Panc1 (cell line): ENCODE results near the gene TBC1D23. TPM values are rescaled to one million over a fixed set of nuclear protein-coding genes. Genes with fewer than 3 reads are reported as not detected.

Source experiments
- ATAC-seq: fragments of 200-7000 bp; cut with Tn5 transposase; 2 replicates; pipeline ENCODE4 v1.9.1; 2020; ENCODE audit warnings: mild to moderate bottlenecking, moderate library complexity
- BruUV-seq: library from RNA; stranded (reverse); fragments of 400-500 nt; replicated peaks from 2 replicates; lab custom pipeline; 2021; lab: Mats Ljungman, UMichigan
- CTCF ChIA-PET: fragments of 300-600 bp; sonication (Branson Sonifier 250); formaldehyde crosslinking; loops from one replicate; lab custom pipeline; 2022; ENCODE audit warnings: antibody characterized with exemption; lab: Charles Lee
- POLR2A ChIA-PET: fragments of 300-600 bp; sonication (Branson Sonifier 250); formaldehyde crosslinking; loops from one replicate; lab custom pipeline; 2022; ENCODE audit warnings: antibody characterized with exemption; lab: Charles Lee
- DNase-seq: peaks from one replicate; pipeline ENCODE4 v3.0.0-alpha.2; 2010; ENCODE audit warnings: low read depth, low spot score
- H3K27ac ChIP-seq: 2 replicates; pipeline ENCODE4 v1.5.1; 2011; ENCODE audit warnings: mild to moderate bottlenecking, low read length, inconsistent platforms
- H3K27me3 ChIP-seq: fragments of 200-500 bp; sonication (Bioruptor generic); 2 replicates; pipeline ENCODE4 v1.6.0; 2014; ENCODE audit warnings: low read length, inconsistent platforms; ENCODE audit not compliant: control insufficient read depth, insufficient read depth
- H3K36me3 ChIP-seq: fragments of 200-500 bp; sonication (Bioruptor generic); 2 replicates; pipeline ENCODE4 v1.5.1; 2014; ENCODE audit warnings: inconsistent platforms, mild to moderate bottlenecking, low read length, moderate library complexity; ENCODE audit not compliant: control insufficient read depth, insufficient read depth
- H3K4me1 ChIP-seq: 2 replicates; pipeline ENCODE4 v1.5.1; 2011; ENCODE audit warnings: inconsistent platforms, mild to moderate bottlenecking, low read length, moderate library complexity; ENCODE audit not compliant: control insufficient read depth, insufficient read depth
- H3K4me3 ChIP-seq, 2 experiments: 2 replicates each; pipeline ENCODE4 v1.5.1; 2011 to 2012; ENCODE audit warnings: low read depth in 2 of 2, low read length in 2 of 2, mild to moderate bottlenecking in 2 of 2, inconsistent platforms in 1 of 2, moderate library complexity in 1 of 2
- H3K9me3 ChIP-seq: fragments of 200-500 bp; sonication (Bioruptor generic); 2 replicates; pipeline ENCODE4 v1.5.1; 2014; ENCODE audit warnings: low read depth, mild to moderate bottlenecking, inconsistent platforms, low read length, moderate library complexity; ENCODE audit not compliant: control insufficient read depth, insufficient read depth
- CTCF ChIP-seq: fragments of 450-650 bp; IDR thresholded peaks from 2 replicates; pipeline ENCODE4 v1.5.1; 2017; ENCODE audit warnings: mild to moderate bottlenecking
- POLR2AphosphoS5 ChIP-seq: IDR thresholded peaks from 2 replicates; pipeline ENCODE4 v1.6.1; 2012; ENCODE audit warnings: mild to moderate bottlenecking, low read depth, low read length, moderate library complexity
- REST ChIP-seq, 2 experiments: IDR thresholded peaks; 2 replicates each; pipeline ENCODE4 v1.6.1; 2011 to 2012; ENCODE audit warnings: low read depth in 2 of 2, control low read depth in 1 of 2, low read length in 1 of 2, mild to moderate bottlenecking in 1 of 2, moderate library complexity in 1 of 2; ENCODE audit not compliant: insufficient read depth in 1 of 2
- SIN3A ChIP-seq: IDR thresholded peaks from 2 replicates; pipeline ENCODE4 v1.6.1; 2012; ENCODE audit warnings: low read depth, mild to moderate bottlenecking, low read length, moderate library complexity, borderline replicate concordance; ENCODE audit not compliant: insufficient read depth
- TCF7L2 ChIP-seq: IDR thresholded peaks from 2 replicates; pipeline ENCODE4 v1.6.1; 2011; ENCODE audit warnings: mild to moderate bottlenecking, low read depth, low read length, inconsistent platforms
- in situ Hi-C: cut with HindIII; loops from 2 replicates; pipeline ENCODE4 v1.10.0; 2016; ENCODE audit warnings: low sequenced_read_pairs, low pct_unique_long_range_greater_than_20kb
- intact Hi-C: fragments of 100-400 bp; cut with micrococcal nuclease; formaldehyde crosslinking; loops from one replicate; pipeline ENCODE4 v1.10.0; 2022; ENCODE audit not compliant: unreplicated experiment
- total RNA-seq: library from RNA; stranded (reverse); gene quantifications from one replicate; pipeline ENCODE4 v1.2.1, GENCODE V29; 2021; ENCODE audit not compliant: unreplicated experiment

The TBC1D23 gene
- total RNA-seq, 1 experiment from 2014 or later = 39.4 TPM

- no peak for TF ChIP-seq POLR2AphosphoS5
- TF ChIP-seq TCF7L2 = no peak
- TF ChIP-seq REST (IDR thresholded peaks at IDR 0.05; ENCODE audit: insufficient read depth in 1 of 2, low read depth in 2 of 2, low read length in 1 of 2) = no peak
- no peak for TF ChIP-seq SIN3A
- TF ChIP-seq CTCF = no peak
- no peak for ATAC-seq
- Histone ChIP-seq H3K27ac (no peak overlapping the region), H3K27me3 (no peaks in the 10 kb centered on the region), H3K4me1 (no peaks in the 10 kb centered on the region), H3K4me3 (no peak overlapping the region), H3K9me3 (no peaks in the 10 kb centered on the region), H3K36me3 (0 out of 2 replicates have a peak, but pooled peaks cover 3% of the 10 kb centered on the region)
- ChIA-PET CTCF (no interaction called here), POLR2A (no interaction called here)
- BruUV-seq = TSS peak; percentile 8
- in situ Hi-C loops (no loop called here), intact Hi-C loops (no loop called here)
- no peak for DNase-seq
Measured at GRCh38 chr3:100289339-100289738, 28.5 kb downstream of the TBC1D23 start.

GRCh38 chr3:100295089-100295488 is 34.3 kb downstream of the TBC1D23 start:
- ATAC-seq (no peak), DNase-seq (no peak)
- no peak overlapping the region for H3K27ac ChIP-seq
- no peaks in the 10 kb centered on the region for H3K27me3 ChIP-seq
- ChIA-PET CTCF (no interaction called here), POLR2A (no interaction called here)
- in situ Hi-C loops (no loop called here), intact Hi-C loops (no loop called here)
- TF ChIP-seq POLR2AphosphoS5 (no peak), SIN3A (no peak), CTCF (no peak)
- no TSS peak for BruUV-seq
- H3K4me3 ChIP-seq = no peak overlapping the region
- H3K9me3 ChIP-seq = no peaks in the 10 kb centered on the region
- H3K36me3 ChIP-seq = peaks cover 12% of the 10 kb centered on the region
- H3K4me1 ChIP-seq = no peaks in the 10 kb centered on the region
